ENCODE measurements around the gene EPHB6.

DNA sequence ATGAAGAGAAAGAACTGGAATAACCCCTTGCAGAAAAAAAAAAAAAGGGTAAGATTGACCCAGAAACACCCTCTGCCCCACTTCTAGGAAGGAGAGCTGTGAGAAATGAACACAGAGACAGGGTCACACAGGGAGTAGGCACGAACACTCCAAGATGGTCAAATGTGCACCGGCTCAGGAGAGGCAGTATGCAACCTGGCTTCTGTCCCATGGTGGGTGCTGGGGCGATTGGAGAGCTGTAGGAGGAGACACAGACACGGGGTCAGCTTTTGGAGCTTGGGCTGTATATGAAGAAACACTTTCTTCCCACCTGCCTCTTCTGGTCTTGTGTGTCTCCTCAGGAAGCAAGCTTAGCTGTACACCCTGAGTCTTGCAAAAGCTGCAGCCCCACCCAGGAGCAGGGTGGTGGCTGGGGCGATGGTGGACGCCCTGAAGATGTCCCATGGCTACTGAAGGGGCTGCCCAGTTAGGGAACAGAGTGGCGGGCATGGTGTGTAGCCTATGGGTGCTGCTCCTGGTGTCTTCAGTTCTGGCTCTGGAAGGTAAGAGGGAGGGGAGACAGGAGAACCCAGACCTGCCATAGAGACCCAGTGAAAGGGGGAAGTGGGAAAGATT, 8.0 kb downstream of the EPHB6 start:
- no peak for TF ChIP-seq CTCF (IDR thresholded peaks at IDR 0.05)
- no peak for TF ChIP-seq POLR2A (IDR thresholded peaks at IDR 0.05)

Data from tibial nerve (tissue), 3 donors.